Brain pericyte (primary cell): ENCODE data around the gene VIL1.

Experiments
- DNase-seq: peaks from one replicate; pipeline ENCODE4 v3.0.0-alpha.2; 2012; ENCODE audit warnings: low read depth, low spot score

VIL1 gene

GRCh38 chr2:218395090-218395444 is 23.9 kb upstream of the VIL1 start:
- no peak for DNase-seq

- DNase-seq = no peak
Measured at GRCh38 chr2:218395456-218395825, 23.5 kb upstream of the VIL1 start.

- DNase-seq = peak; percentile 90
Measured at GRCh38 chr2:218395826-218396687, 22.9 kb upstream of the VIL1 start.

GRCh38 chr2:218396688-218397462 is 22.0 kb upstream of the VIL1 start:
- no peak for DNase-seq

GRCh38 chr2:218397463-218397819 is 21.5 kb upstream of the VIL1 start:
- DNase-seq = no peak

GRCh38 chr2:218397820-218398436 is 21.0 kb upstream of the VIL1 start:
- no peak for DNase-seq

GRCh38 chr2:218398437-218399390 is 20.2 kb upstream of the VIL1 start:
- no peak for DNase-seq

- peak; percentile 77 for DNase-seq
Measured at GRCh38 chr2:218399391-218400166, 19.3 kb upstream of the VIL1 start, which contains the start of gene CTDSP1. Gene CTDSP1 (plus strand): TSS chr2:218399868. CDS start chr2:218400091, 223 bp downstream.

GRCh38 chr2:218400167-218400929 is 18.6 kb upstream of the VIL1 start:
- DNase-seq = no peak

- DNase-seq = no peak
Measured at GRCh38 chr2:218400930-218401881, 17.7 kb upstream of the VIL1 start.

- DNase-seq = no peak
Measured at GRCh38 chr2:218401890-218402289, 17.0 kb upstream of the VIL1 start.

GRCh38 chr2:218402491-218402901 is 16.4 kb upstream of the VIL1 start:
- DNase-seq = no peak

GRCh38 chr2:218402911-218403411 is 16.0 kb upstream of the VIL1 start:
- no peak for DNase-seq

GRCh38 chr2:218403810-218404209 is 15.1 kb upstream of the VIL1 start:
- no peak for DNase-seq

GRCh38 chr2:218404351-218405085 is 14.4 kb upstream of the VIL1 start:
- no peak for DNase-seq

GRCh38 chr2:218405086-218405745 is 13.7 kb upstream of the VIL1 start:
- no peak for DNase-seq

GRCh38 chr2:218405746-218406208 is 13.1 kb upstream of the VIL1 start:
- no peak for DNase-seq
